K562 (cell line): ENCODE results near the gene CAPN2. TPM values are rescaled to one million over a fixed set of nuclear protein-coding genes. Genes with fewer than 3 reads are reported as not detected.

Experiments
- ATAC-seq: fragments of 200-7000 bp; cut with Tn5 transposase; 3 replicates; pipeline ENCODE4 v1.9.1; 2020; ENCODE audit warnings: moderate library complexity
- BruUV-seq: library from RNA; stranded (reverse); fragments of 400-500 nt; replicated peaks from 2 replicates; lab custom pipeline; 2021; lab: Mats Ljungman, UMichigan
- CTCF ChIA-PET: fragments of 300-600 bp; formaldehyde crosslinking; extraction: SDS; loops from one replicate; lab custom pipeline; 2021; ENCODE audit warnings: low intra/inter-chr PET ratio; lab: Yijun Ruan, JAX
- POLR2A ChIA-PET: fragments of 300-600, 350-650 bp; sonication (Branson Sonifier 250); formaldehyde crosslinking; extraction: SDS; loops from one replicate; lab custom pipeline; 2021; ENCODE audit warnings: antibody characterized with exemption, inconsistent platforms; lab: Yijun Ruan, JAX
- DNase-seq, 4 experiments: peaks; one replicate each; pipeline versions ENCODE4 v3.0.0 to v3.0.0-alpha.2; 2011 to 2018; ENCODE audit warnings: low spot score in 3 of 4, mixed read lengths in 3 of 4; ENCODE audit errors: extremely low read depth in 1 of 4
- FAIRE-seq: peaks from 2 replicates; lab custom pipeline; 2011; peaks lifted over from hg19 to GRCh38; lab: Jason Lieb, UNC
- H2AFZ ChIP-seq: 2 replicates; pipeline ENCODE4 v1.6.0; 2011; ENCODE audit warnings: low read depth, low read length, control low read depth, inconsistent platforms
- H3K27ac ChIP-seq: fragments of 200-600 bp; 3 replicates; pipeline ENCODE4 v1.8.0; 2011; ENCODE audit warnings: low read depth, mild to moderate bottlenecking, control low read depth, inconsistent platforms, low read length, moderate library complexity, mixed read lengths; ENCODE audit errors: extremely low read depth
- H3K27me3 ChIP-seq, 2 experiments: fragments of 300-600 bp in 1 of 2; 2 replicates in 1 of 2; 3 replicates in 1 of 2; pipeline versions ENCODE4 v1.6.0 to v1.8.0; 2011; ENCODE audit warnings: inconsistent platforms in 2 of 2, low read length in 2 of 2, mild to moderate bottlenecking in 1 of 2, mixed read lengths in 1 of 2, moderate library complexity in 1 of 2; ENCODE audit not compliant: control insufficient read depth in 2 of 2, insufficient read depth in 2 of 2
- H3K36me3 ChIP-seq: fragments of 300-600 bp; 3 replicates; pipeline ENCODE4 v1.8.0; 2011; ENCODE audit warnings: mild to moderate bottlenecking, low read length, inconsistent platforms; ENCODE audit not compliant: control insufficient read depth, insufficient read depth
- H3K4me1 ChIP-seq, 2 experiments: fragments of 200-600 bp in 1 of 2; replicated peaks in 1 of 2; 2 replicates in 1 of 2; 3 replicates in 1 of 2; pipeline versions ENCODE4 v1.5.1 to v1.8.0; 2011; ENCODE audit warnings: inconsistent platforms in 2 of 2, low read length in 2 of 2, mild to moderate bottlenecking in 1 of 2, mixed read lengths in 1 of 2, moderate library complexity in 1 of 2; ENCODE audit not compliant: control insufficient read depth in 2 of 2, insufficient read depth in 2 of 2
- H3K4me2 ChIP-seq: 2 replicates; pipeline ENCODE4 v1.6.1; 2011; ENCODE audit warnings: low read length, control low read depth, inconsistent platforms, mixed read lengths; ENCODE audit not compliant: insufficient read depth
- H3K4me3 ChIP-seq: fragments of 200-600 bp; sonication (generic), shearing (Covaris generic); 2 replicates; pipeline ENCODE4 v1.5.1; 2016; ENCODE audit warnings: control low read depth, inconsistent platforms
- H3K79me2 ChIP-seq: fragments of 200-600 bp; 3 replicates; pipeline ENCODE4 v1.8.0; 2011; ENCODE audit warnings: low read length, inconsistent platforms; ENCODE audit not compliant: control insufficient read depth, insufficient read depth
- H3K9ac ChIP-seq, 2 experiments: 2 replicates each; pipeline versions ENCODE4 v1.6.0 to v1.6.1; 2011; ENCODE audit warnings: low read depth in 2 of 2, low read length in 2 of 2, control low read depth in 1 of 2, inconsistent platforms in 1 of 2, mild to moderate bottlenecking in 1 of 2, mixed read lengths in 1 of 2; ENCODE audit not compliant: insufficient read depth in 1 of 2
- H3K9me1 ChIP-seq: one replicate; pipeline ENCODE4 v1.6.0; 2011; ENCODE audit warnings: inconsistent platforms, mild to moderate bottlenecking, low read length, moderate library complexity; ENCODE audit not compliant: control insufficient read depth, insufficient read depth
- H3K9me3 ChIP-seq: replicated peaks from 2 replicates; pipeline ENCODE4 v1.5.1; 2011; ENCODE audit warnings: low read depth, low read length, inconsistent platforms; ENCODE audit not compliant: control insufficient read depth, insufficient read depth
- H4K20me1 ChIP-seq: replicated peaks from 2 replicates; pipeline ENCODE4 v1.6.1; 2011; ENCODE audit warnings: low read length, inconsistent platforms, mixed read lengths; ENCODE audit not compliant: control insufficient read depth, insufficient read depth
- ERF ChIP-seq: fragments of 450-650 bp; formaldehyde crosslinking; IDR thresholded peaks from 2 replicates; pipeline ENCODE4 v1.4.0; 2020; ENCODE audit warnings: mild to moderate bottlenecking, mixed read lengths
- POLR2G ChIP-seq: fragments of 200-400 bp; formaldehyde crosslinking; IDR thresholded peaks from 2 replicates; pipeline ENCODE4 v1.6.1; 2017; ENCODE audit warnings: low read depth, mild to moderate bottlenecking, antibody characterized with exemption, low read length, moderate library complexity
- SUPT5H ChIP-seq: fragments of 450-650 bp; IDR thresholded peaks from 2 replicates; pipeline ENCODE4 v1.6.1; 2016
- WGBS: fragments of 100-300 bp; shearing (Covaris generic); methylation state at CpG from one replicate; pipeline ENCODE4 v1.1.6; 2016; ENCODE audit warnings: low coverage, mixed read lengths; ENCODE audit not compliant: insufficient coverage; ENCODE audit errors: missing lambda C conversion rate; 5-methylcytosine and 5-hydroxymethylcytosine counted together
- in situ Hi-C: fragments of 300-500 bp; cut with MboI; formaldehyde crosslinking; loops from 4 replicates; pipeline ENCODE4 v1.15.0; 2018; ENCODE audit warnings: inconsistent platforms, mixed read lengths
- intact Hi-C: fragments of 100-400 bp; cut with micrococcal nuclease; formaldehyde crosslinking; loops from 2 replicates; pipeline ENCODE4 v1.14.2; 2022
- polyA plus RNA-seq, 8 experiments: library from polyadenylated mRNA; depleted of rRNA in 4 of 8; stranded (reverse) in 5 of 8; unstranded in 3 of 8; fragments of >200 nt; fragmentation: Nextera tagmentation in 2 of 8; fragmentation: Illumina TruSeq in 1 of 8; extraction: Ambion mirVana in 2 of 8; extraction: Trizol in 1 of 8; gene quantifications; 2 replicates each; pipeline versions ENCODE4 v1.2.1 to v1.2.3, GENCODE V29; 2011 to 2014; ENCODE audit warnings: inconsistent platforms in 1 of 8, missing spikeins in 1 of 8
- total RNA-seq, 7 experiments: library from RNA; depleted of rRNA in 6 of 7; stranded (reverse); fragments of >200 nt in 6 of 7; fragmentation: Illumina TruSeq in 2 of 7; extraction: Trizol in 2 of 7; gene quantifications; 2 replicates each; pipeline versions ENCODE4 v1.2.1 to v1.2.3, GENCODE V29; 2011 to 2021; ENCODE audit warnings: low replicate concordance in 1 of 7
- TF ChIP-seq, protein P1 (sequence below), 3 experiments: IDR thresholded peaks in 2 of 3; conservative IDR thresholded peaks in 1 of 3; 2 replicates each; pipeline ENCODE4 v1.5.1; 2011 to 2012; ENCODE audit warnings: low read length in 3 of 3, mild to moderate bottlenecking in 3 of 3, control low read depth in 2 of 3, improper control_type of control experiment in 1 of 3, inconsistent platforms in 1 of 3, low read depth in 1 of 3, mixed read lengths in 1 of 3, moderate library complexity in 1 of 3; ENCODE audit not compliant: insufficient read depth in 2 of 3
- TF ChIP-seq, protein P2 (sequence below): sonication (generic); formaldehyde crosslinking; IDR thresholded peaks from 2 replicates; pipeline ENCODE4 v1.8.0; 2022; ENCODE audit warnings: mild to moderate bottlenecking, missing genetic modification reagents

The CAPN2 gene
- total and polyA plus RNA-seq, 9 of the 15 experiments (the other 6 are each of a cell fraction or from before 2014, with no cell fraction given), result 24.6 to 157 (median 101) TPM

DNA sequence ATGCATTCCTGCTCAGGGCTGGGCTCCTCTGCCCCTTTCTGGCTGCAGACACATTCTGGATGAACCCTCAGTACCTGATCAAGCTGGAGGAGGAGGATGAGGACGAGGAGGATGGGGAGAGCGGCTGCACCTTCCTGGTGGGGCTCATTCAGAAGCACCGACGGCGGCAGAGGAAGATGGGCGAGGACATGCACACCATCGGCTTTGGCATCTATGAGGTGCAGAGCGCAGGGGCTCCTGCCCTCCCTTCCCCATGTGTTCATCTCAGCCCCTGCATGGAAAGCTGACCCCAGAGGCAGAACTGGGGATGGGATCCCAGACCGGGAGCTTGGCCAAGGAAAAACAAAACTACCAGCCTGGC is 43.1 kb downstream of the CAPN2 start:
- Histone ChIP-seq H3K9ac (peak overlapping the region in 1 of 2 experiments; percentile 50; a peak in 1 of 4 replicates), H3K79me2 (no peaks in the 10 kb centered on the region)

DNA sequence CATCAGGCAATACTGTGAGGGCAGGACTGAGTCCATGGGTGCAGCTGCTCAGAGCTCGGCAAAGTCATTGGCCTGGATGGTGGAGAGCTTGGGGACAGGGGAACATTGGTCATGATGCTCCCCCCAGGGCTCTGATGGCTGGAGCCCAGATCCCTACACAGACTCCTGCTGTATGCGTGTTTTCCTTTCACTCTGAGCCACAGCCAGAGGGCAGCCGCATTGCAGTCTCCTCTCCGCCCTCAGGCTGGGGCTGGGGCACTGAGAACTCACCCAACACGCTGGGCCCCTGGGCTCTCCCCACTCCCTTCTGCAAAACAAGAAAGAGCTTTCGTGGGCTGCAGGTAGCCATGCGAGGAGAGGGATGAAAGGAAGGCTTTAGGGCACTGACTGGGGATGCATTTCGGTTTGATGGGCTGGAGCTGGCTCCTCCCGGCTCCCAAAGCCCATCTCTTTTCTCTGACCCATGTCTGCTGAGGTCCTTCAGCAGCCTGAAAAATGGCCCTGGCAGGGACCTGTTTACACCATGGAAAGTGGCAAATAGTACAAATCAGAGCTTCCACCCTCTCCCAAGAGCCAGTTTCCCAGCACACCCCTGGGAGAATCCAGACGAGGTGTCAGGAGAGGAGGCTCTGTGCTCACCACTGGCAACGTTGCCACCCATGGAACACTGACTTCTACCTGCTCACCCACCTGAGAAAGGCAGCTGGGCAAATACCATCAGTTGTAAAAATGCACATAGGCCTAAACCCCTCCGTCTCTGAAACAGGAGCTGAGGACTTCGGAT is 43.8 kb downstream of the CAPN2 start:
- BruUV-seq, result no TSS peak
- Histone ChIP-seq H3K9me3 (no peaks in the 10 kb centered on the region), H3K36me3 (peaks cover 85% of the 10 kb centered on the region), H2AFZ (no peak overlapping the region), H3K4me2 (no peak overlapping the region), H3K9ac (peak overlapping the region in 1 of 2 experiments; percentile 29; a peak in 1 of 4 replicates), H4K20me1 (no peaks in the 10 kb centered on the region), H3K4me3 (no peak overlapping the region), H3K4me1 (no peaks in the 10 kb centered on the region; a peak in 2 of 5 replicates), H3K27ac (no peak overlapping the region), H3K27me3 (no peaks in the 10 kb centered on the region), H3K79me2 (no peaks in the 10 kb centered on the region), H3K9me1 (no peaks in the 10 kb centered on the region)
- ChIA-PET CTCF (no interaction called here), POLR2A (interaction anchor here (0.9 to 2.2 kb wide), 7 partner anchors 9 to 37 kb away, joined by 3 to 12 read pairs (median 5); no protein-coding TSS in a partner anchor)
- in situ Hi-C loops, result loop anchor here (10.0 kb wide), 1 partner anchor 201 kb away; no protein-coding TSS in a partner anchor
- TF ChIP-seq, protein P1, sequence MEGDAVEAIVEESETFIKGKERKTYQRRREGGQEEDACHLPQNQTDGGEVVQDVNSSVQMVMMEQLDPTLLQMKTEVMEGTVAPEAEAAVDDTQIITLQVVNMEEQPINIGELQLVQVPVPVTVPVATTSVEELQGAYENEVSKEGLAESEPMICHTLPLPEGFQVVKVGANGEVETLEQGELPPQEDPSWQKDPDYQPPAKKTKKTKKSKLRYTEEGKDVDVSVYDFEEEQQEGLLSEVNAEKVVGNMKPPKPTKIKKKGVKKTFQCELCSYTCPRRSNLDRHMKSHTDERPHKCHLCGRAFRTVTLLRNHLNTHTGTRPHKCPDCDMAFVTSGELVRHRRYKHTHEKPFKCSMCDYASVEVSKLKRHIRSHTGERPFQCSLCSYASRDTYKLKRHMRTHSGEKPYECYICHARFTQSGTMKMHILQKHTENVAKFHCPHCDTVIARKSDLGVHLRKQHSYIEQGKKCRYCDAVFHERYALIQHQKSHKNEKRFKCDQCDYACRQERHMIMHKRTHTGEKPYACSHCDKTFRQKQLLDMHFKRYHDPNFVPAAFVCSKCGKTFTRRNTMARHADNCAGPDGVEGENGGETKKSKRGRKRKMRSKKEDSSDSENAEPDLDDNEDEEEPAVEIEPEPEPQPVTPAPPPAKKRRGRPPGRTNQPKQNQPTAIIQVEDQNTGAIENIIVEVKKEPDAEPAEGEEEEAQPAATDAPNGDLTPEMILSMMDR (IDR thresholded peaks at IDR 0.05 in 2 of 3, conservative IDR thresholded peaks at IDR 0.05 in 1 of 3; ENCODE audit: insufficient read depth in 2 of 3, low read depth in 1 of 3, low read length in 3 of 3), result 0 out of 6 replicates have a peak, but pooled peaks of 1 of the 3 experiments have one; percentile 2
- TF ChIP-seq, protein P2, sequence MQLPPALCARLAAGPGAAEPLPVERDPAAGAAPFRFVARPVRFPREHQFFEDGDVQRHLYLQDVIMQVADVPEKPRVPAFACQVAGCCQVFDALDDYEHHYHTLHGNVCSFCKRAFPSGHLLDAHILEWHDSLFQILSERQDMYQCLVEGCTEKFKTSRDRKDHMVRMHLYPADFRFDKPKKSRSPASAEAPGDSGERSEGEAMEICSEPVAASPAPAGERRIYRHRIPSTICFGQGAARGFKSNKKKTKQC (CRISPR knock-in tag), result no peak
- intact Hi-C loops, result no loop called here
- 81% methylated on average over 13 of the region's 13 CpGs for whole genome bisulfite sequencing
- DNase-seq (no peak), ATAC-seq (no peak; the same call in 2 of the 3 replicates), FAIRE-seq (no peak)

More for the DNA sequence above, 43.1 kb downstream of the CAPN2 start:
- in situ Hi-C loops, result loop anchor here (10.0 kb wide), 1 partner anchor 201 kb away; no protein-coding TSS in a partner anchor
- ATAC-seq (no peak), DNase-seq (no peak), FAIRE-seq (no peak)
- ChIA-PET POLR2A (interaction anchor here (1.1 to 2.2 kb wide), 4 partner anchors 9 to 34 kb away, joined by 3 to 12 read pairs (median 5); no protein-coding TSS in a partner anchor), CTCF (no interaction called here)
- Histone ChIP-seq H3K4me1 (no peaks in the 10 kb centered on the region; a peak in 2 of 5 replicates), H3K9me3 (no peaks in the 10 kb centered on the region), H3K4me3 (no peak overlapping the region), H2AFZ (no peak overlapping the region), H3K36me3 (peaks cover 85% of the 10 kb centered on the region), H3K27ac (no peak overlapping the region), H3K27me3 (no peaks in the 10 kb centered on the region), H3K4me2 (no peak overlapping the region), H3K9me1 (no peaks in the 10 kb centered on the region), H4K20me1 (no peaks in the 10 kb centered on the region)
- BruUV-seq, result no TSS peak
- 87% methylated on average over 9 of the region's 9 CpGs for WGBS
- TF ChIP-seq SUPT5H (0 out of 2 replicates have a peak, but pooled peaks have one; percentile 8), ERF (CRISPR knock-in tag) (no peak), POLR2G (peak; percentile 38; the same call in 1 of the 2 replicates)
- intact Hi-C loops, result no loop called here
